CD4-positive, alpha-beta T cell (primary cell): Measurements from ENCODE around the gene RAP1GAP2. TPM values are rescaled to one million over a fixed set of nuclear protein-coding genes. Genes with fewer than 3 reads are reported as not detected.

Source experiments
- ATAC-seq: fragments of 200-7000 bp; cut with Tn5 transposase; one replicate; pipeline ENCODE4 v1.10.0; 2022; ENCODE audit warnings: mild to moderate bottlenecking; ENCODE audit not compliant: poor library complexity
- CTCF ChIA-PET: fragments of 350-600 bp; sonication (Branson Sonifier 250); formaldehyde crosslinking; loops from one replicate; lab custom pipeline; 2021; ENCODE audit warnings: antibody characterized with exemption, inconsistent platforms; lab: Charles Lee
- POLR2A ChIA-PET: fragments of 350-600 bp; sonication (Branson Sonifier 250); formaldehyde crosslinking; loops from one replicate; lab custom pipeline; 2021; ENCODE audit warnings: antibody characterized with exemption, inconsistent platforms; lab: Charles Lee
- DNase-seq, 14 experiments: peaks; one replicate each; pipeline ENCODE4 v3.0.0-alpha.2; 2013 to 2020; ENCODE audit warnings: mixed read lengths in 2 of 14
- H3K27ac ChIP-seq, 2 donors: one replicate each; pipeline versions ENCODE4 v1.5.1 to v1.7.0; 2013; ENCODE audit warnings: low read length in 2 of 2, low read depth in 1 of 2, mild to moderate bottlenecking in 1 of 2
- H3K27me3 ChIP-seq, 2 experiments: 1 replicate in 1 of 2; 2 replicates in 1 of 2; pipeline versions ENCODE4 v1.6.1 to v1.7.0; 2013; ENCODE audit warnings: low read length in 2 of 2, control low read depth in 1 of 2, mild to moderate bottlenecking in 1 of 2, moderate library complexity in 1 of 2; ENCODE audit not compliant: insufficient read depth in 2 of 2, control insufficient read depth in 1 of 2
- H3K36me3 ChIP-seq: one replicate; pipeline ENCODE4 v1.6.1; 2013; ENCODE audit warnings: low read length, control low read depth; ENCODE audit not compliant: insufficient read depth
- H3K4me1 ChIP-seq: one replicate; pipeline ENCODE4 v1.6.1; 2013; ENCODE audit warnings: low read length, control low read depth; ENCODE audit not compliant: insufficient read depth
- H3K4me3 ChIP-seq: one replicate; pipeline ENCODE4 v1.5.1; 2013; ENCODE audit warnings: mild to moderate bottlenecking, low read length, moderate library complexity
- H3K9me3 ChIP-seq, 2 experiments: 1 replicate in 1 of 2; 2 replicates in 1 of 2; pipeline versions ENCODE4 v1.6.1 to v1.7.0; 2013; ENCODE audit warnings: low read length in 2 of 2, mild to moderate bottlenecking in 2 of 2, control low read depth in 1 of 2, moderate library complexity in 1 of 2; ENCODE audit not compliant: control insufficient read depth in 1 of 2, insufficient read depth in 1 of 2
- H3K27ac Mint-ChIP-seq: one replicate; pipeline ENCODE4 v1.8.0; 2020; ENCODE audit warnings: mixed read lengths
- H3K27me3 Mint-ChIP-seq: one replicate; pipeline ENCODE4 v1.8.0; 2021; ENCODE audit warnings: mixed read lengths
- H3K36me3 Mint-ChIP-seq: one replicate; pipeline ENCODE4 v1.8.0; 2021; ENCODE audit warnings: low read depth, mixed read lengths
- H3K4me1 Mint-ChIP-seq: one replicate; pipeline ENCODE4 v1.8.0; 2021; ENCODE audit warnings: low read depth, mixed read lengths
- H3K4me3 Mint-ChIP-seq: one replicate; pipeline ENCODE4 v1.8.0; 2020; ENCODE audit warnings: mild to moderate bottlenecking, mixed read lengths
- H3K9me3 Mint-ChIP-seq: one replicate; pipeline ENCODE4 v1.8.0; 2020; ENCODE audit warnings: mixed read lengths
- intact Hi-C, 2 experiments: fragments of 100-400 bp; cut with DNase I in 1 of 2; cut with micrococcal nuclease in 1 of 2; formaldehyde crosslinking; loops; one replicate each; pipeline versions ENCODE4 v1.15.1 to v1.9.0; 2023 to 2025; cut with DNase I, micrococcal nuclease
- total RNA-seq, 174 experiments: library from RNA in 2 of 174; stranded (reverse) in 2 of 174; gene quantifications; one replicate each; pipeline ENCODE4 v1.2.3 and lab custom pipeline; 2021 to 2026
- TF ChIP-seq, protein P1 (sequence below): fragments of 200-600 bp; IDR thresholded peaks from one replicate; pipeline ENCODE4 v1.8.0; 2022; ENCODE audit warnings: antibody characterized with exemption, mild to moderate bottlenecking

RAP1GAP2 gene
- total RNA-seq, 2 experiments from 2014 or later = 46.3 to 49.7 TPM

DNA sequence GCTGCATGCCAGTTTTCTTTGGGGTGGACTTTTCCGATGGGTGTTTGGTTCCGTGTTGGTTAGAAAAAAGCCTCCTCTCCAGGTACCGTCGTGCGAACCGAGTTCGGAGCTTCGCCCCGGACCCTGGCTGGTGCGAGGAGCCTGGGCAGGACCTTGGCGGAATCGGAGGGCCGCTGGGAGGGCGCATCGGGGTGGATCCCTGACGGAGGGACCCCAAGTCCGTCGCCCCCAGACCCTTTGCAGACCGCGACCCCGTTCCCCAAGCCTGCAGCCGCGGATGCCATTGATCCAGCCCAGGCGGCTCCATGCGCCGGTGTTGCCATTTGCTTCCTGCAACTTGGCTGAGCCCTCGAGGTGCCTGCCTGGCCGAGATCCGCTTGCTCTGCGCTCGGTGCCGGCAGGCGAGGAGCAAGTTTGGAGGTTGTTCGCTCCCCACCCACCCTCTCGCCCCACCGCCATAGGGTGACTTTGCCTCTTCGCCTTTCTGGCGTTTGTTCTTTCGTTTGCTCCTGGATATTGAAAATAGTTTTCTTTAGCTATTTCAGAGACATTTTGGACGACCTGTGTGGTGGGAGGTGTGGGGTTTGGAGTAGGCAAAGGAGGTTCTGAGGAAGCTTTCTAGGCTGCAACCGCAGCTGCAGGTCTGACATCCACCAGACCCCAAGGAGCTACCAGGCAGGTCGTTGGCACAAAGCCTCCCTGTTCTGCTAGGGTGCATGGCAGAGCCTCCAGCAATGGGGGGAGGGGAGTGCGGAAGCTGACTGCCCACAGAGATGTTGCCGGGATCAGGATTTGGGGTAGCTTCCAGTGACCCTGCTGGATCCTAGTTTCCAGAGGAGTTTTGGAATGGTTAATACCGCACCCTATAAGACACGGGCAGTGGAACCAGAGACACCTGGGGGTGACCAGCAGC lies 58.2 kb downstream of the RAP1GAP2 start:
- peaks cover 15 to 20% of the 10 kb centered on the region in 2 experiments for H3K27me3 ChIP-seq
- no peaks in the 10 kb centered on the region for H3K9me3 ChIP-seq
- peak in 3 of 14 experiments; percentile 14 to 32 (median 20) for DNase-seq
- H3K27me3 Mint-ChIP-seq = peaks cover 35% of the 10 kb centered on the region
- no peak overlapping the region for H3K27ac ChIP-seq
- H3K36me3 ChIP-seq = peaks cover 6% of the 10 kb centered on the region
- H3K4me3 ChIP-seq = peak overlapping the region; percentile 52
- no peak overlapping the region for H3K27ac Mint-ChIP-seq
- ChIA-PET CTCF (no interaction called here), POLR2A (interaction anchor here (0.5 to 0.9 kb wide), 2 partner anchors 130 to 135 kb away, joined by 3 read pairs; no protein-coding TSS in a partner anchor)
- H3K4me1 Mint-ChIP-seq = peaks cover 22% of the 10 kb centered on the region
- intact Hi-C loops = no loop called here
- ATAC-seq = peak; percentile 31
- H3K9me3 Mint-ChIP-seq = no peaks in the 10 kb centered on the region
- H3K4me1 ChIP-seq = peaks cover 24% of the 10 kb centered on the region
- peak overlapping the region; percentile 89 for H3K4me3 Mint-ChIP-seq
- no peaks in the 10 kb centered on the region for H3K36me3 Mint-ChIP-seq
- TF ChIP-seq, protein P1, sequence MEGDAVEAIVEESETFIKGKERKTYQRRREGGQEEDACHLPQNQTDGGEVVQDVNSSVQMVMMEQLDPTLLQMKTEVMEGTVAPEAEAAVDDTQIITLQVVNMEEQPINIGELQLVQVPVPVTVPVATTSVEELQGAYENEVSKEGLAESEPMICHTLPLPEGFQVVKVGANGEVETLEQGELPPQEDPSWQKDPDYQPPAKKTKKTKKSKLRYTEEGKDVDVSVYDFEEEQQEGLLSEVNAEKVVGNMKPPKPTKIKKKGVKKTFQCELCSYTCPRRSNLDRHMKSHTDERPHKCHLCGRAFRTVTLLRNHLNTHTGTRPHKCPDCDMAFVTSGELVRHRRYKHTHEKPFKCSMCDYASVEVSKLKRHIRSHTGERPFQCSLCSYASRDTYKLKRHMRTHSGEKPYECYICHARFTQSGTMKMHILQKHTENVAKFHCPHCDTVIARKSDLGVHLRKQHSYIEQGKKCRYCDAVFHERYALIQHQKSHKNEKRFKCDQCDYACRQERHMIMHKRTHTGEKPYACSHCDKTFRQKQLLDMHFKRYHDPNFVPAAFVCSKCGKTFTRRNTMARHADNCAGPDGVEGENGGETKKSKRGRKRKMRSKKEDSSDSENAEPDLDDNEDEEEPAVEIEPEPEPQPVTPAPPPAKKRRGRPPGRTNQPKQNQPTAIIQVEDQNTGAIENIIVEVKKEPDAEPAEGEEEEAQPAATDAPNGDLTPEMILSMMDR = no peak

DNA sequence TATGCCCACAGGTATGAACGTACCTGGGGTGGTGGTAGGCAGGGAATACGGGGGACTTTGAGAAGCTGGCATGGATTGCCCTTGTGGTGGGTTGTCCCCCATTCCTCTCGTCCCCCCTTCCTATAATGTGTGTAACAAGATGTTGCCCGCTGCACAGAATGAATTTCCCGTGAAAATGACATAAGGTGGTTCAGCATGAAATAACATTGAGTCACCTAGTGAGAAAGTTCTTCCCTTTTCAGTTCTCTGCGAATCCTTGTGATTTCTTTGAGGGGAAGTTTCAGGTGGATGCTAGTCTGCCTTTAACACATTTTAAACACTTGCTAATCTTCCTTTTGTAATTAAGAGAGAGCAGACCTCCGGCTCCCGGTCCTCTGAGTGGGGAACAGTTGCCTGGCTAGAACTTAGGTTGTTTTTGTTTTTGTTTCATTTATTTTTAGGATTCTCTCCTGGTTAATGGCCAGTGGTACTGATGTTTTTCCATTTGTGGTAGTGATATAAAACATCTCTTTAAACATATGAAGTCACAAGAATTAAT lies 58.9 kb downstream of the RAP1GAP2 start:
- Mint-ChIP-seq H3K4me3 (peak overlapping the region; percentile 89), H3K9me3 (no peaks in the 10 kb centered on the region), H3K4me1 (peaks cover 22% of the 10 kb centered on the region), H3K27me3 (peaks cover 35% of the 10 kb centered on the region), H3K27ac (no peak overlapping the region), H3K36me3 (no peaks in the 10 kb centered on the region)
- ATAC-seq (no peak), DNase-seq (no peak)
- intact Hi-C loops = no loop called here
- ChIA-PET CTCF (no interaction called here), POLR2A (interaction anchor here (0.9 kb wide), 1 partner anchor 131 kb away, joined by 3 read pairs; no protein-coding TSS in a partner anchor)
- peaks cover 15 to 20% of the 10 kb centered on the region in 2 experiments for H3K27me3 ChIP-seq
- no peak overlapping the region for H3K27ac ChIP-seq
- H3K9me3 ChIP-seq = no peaks in the 10 kb centered on the region
- H3K4me3 ChIP-seq = no peak overlapping the region
- peaks cover 3% of the 10 kb centered on the region for H3K36me3 ChIP-seq
- TF ChIP-seq, protein P1 = no peak
- H3K4me1 ChIP-seq = peaks cover 24% of the 10 kb centered on the region

DNA sequence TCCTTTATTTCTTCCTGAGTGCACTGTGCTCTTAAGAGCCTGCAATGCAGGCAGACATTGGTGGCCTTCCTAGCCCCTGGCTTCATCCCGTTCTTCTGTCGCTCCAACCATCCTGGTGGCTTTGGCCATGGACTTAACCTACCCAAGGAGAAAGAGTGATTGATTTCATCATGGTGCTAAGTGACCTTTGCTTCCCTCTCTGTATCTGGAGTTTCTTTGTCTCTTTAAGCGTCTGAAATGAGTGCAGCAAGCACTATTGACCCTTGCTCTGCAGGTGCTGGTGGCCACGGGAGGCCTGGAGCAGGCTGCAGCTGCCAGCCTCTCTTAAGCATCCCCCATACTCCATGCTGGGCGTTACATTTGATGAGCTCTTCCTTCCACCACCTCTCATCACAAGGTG lies 60.5 kb downstream of the RAP1GAP2 start:
- H3K27me3 Mint-ChIP-seq = peaks cover 27% of the 10 kb centered on the region
- Histone ChIP-seq H3K4me3 (no peak overlapping the region), H3K36me3 (peaks cover 3% of the 10 kb centered on the region), H3K4me1 (peaks cover 24% of the 10 kb centered on the region), H3K9me3 (no peaks in the 10 kb centered on the region), H3K27ac (no peak overlapping the region), H3K27me3 (peaks cover 15 to 19% of the 10 kb centered on the region in 2 experiments)
- peak overlapping the region; percentile 34 for H3K4me3 Mint-ChIP-seq
- TF ChIP-seq, protein P1 = no peak
- ATAC-seq (no peak), DNase-seq (no peak)
- intact Hi-C loops = no loop called here
- H3K36me3 Mint-ChIP-seq = peaks cover 4% of the 10 kb centered on the region
- ChIA-PET CTCF (no interaction called here), POLR2A (no interaction called here)
- peaks cover 20% of the 10 kb centered on the region for H3K4me1 Mint-ChIP-seq
- no peak overlapping the region for H3K27ac Mint-ChIP-seq
- H3K9me3 Mint-ChIP-seq = no peaks in the 10 kb centered on the region
